Astrocyte of the spinal cord (primary cell): Measurements from ENCODE around the gene WDR45B.
A peak's percentile ranks its signal among the peaks of the same experiment; 100 is the strongest.

Experiments used
- DNase-seq: peaks from one replicate; pipeline ENCODE4 v3.0.0; 2011; ENCODE audit warnings: low read depth, low spot score
- H3K4me3 ChIP-seq: 2 replicates; pipeline ENCODE4 v1.5.1; 2011; ENCODE audit warnings: low read depth, mild to moderate bottlenecking, low read length, moderate library complexity
- in situ Hi-C: cut with HindIII; loops from 2 replicates; pipeline ENCODE4 v1.10.0; 2017; ENCODE audit warnings: low sequenced_read_pairs
- TF ChIP-seq, protein P1 (sequence below): IDR thresholded peaks from 2 replicates; pipeline ENCODE4 v1.5.1; 2012; ENCODE audit warnings: low read depth, mild to moderate bottlenecking, low read length, inconsistent platforms

The WDR45B gene

GRCh38 chr17:82598256-82599119 lies 49.8 kb downstream of the WDR45B start:
- DNase-seq: peak; percentile 66
- in situ Hi-C loops: no loop called here

GRCh38 chr17:82596837-82597672 lies 51.2 kb downstream of the WDR45B start:
- in situ Hi-C loops: no loop called here

More at GRCh38 chr17:82598256-82599119, 49.8 kb downstream of the WDR45B start:
- H3K4me3 ChIP-seq: no peak overlapping the region
- TF ChIP-seq, protein P1, sequence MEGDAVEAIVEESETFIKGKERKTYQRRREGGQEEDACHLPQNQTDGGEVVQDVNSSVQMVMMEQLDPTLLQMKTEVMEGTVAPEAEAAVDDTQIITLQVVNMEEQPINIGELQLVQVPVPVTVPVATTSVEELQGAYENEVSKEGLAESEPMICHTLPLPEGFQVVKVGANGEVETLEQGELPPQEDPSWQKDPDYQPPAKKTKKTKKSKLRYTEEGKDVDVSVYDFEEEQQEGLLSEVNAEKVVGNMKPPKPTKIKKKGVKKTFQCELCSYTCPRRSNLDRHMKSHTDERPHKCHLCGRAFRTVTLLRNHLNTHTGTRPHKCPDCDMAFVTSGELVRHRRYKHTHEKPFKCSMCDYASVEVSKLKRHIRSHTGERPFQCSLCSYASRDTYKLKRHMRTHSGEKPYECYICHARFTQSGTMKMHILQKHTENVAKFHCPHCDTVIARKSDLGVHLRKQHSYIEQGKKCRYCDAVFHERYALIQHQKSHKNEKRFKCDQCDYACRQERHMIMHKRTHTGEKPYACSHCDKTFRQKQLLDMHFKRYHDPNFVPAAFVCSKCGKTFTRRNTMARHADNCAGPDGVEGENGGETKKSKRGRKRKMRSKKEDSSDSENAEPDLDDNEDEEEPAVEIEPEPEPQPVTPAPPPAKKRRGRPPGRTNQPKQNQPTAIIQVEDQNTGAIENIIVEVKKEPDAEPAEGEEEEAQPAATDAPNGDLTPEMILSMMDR: no peak

DNA sequence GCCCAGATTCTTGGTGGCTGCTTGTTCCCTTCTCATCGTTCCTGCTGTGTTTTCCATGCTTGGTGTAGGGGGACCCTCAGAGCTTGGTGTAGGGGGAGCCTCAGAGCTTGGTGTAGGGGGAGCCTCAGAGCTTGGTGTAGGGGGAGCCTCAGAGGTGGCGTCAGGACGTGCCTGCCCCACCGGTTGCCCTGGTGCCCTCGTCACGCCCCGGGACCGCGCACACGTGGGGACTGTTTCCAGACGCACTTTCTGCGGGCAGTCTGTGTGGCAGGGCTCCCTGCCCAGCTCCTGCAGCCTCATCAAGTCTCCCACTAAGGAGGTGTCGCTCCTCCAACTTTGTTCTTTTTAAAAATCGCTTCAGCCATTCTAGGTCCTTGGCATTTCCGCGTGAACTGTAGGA lies 51.9 kb downstream of the WDR45B start:
- in situ Hi-C loops: no loop called here
- DNase-seq: no peak
- H3K4me3 ChIP-seq: no peak overlapping the region
- TF ChIP-seq, protein P1: no peak

More at GRCh38 chr17:82596837-82597672, 51.2 kb downstream of the WDR45B start:
- no peak overlapping the region for H3K4me3 ChIP-seq
- DNase-seq: no peak
- TF ChIP-seq, protein P1: no peak

DNA sequence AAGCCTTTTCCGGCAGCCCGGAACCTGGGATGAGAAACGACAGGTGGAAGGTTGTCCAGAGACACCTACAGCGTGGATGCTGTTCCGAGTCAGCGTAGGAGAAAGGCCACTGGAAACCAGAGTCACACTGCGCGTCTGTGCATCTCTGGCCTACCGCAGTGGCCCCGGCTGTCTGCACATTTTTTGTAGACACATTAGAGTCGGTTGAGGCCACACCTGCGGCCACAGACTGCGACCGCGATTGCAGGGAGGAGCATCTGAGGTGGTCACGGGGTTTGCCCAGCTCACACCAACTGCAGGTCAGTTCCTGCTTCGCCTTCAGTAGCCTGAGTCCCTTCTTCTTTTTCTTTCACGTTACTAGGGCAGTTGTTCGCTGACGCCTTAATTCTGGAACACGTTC lies 52.4 kb downstream of the WDR45B start:
- in situ Hi-C loops: no loop called here
- TF ChIP-seq, protein P1: no peak
- H3K4me3 ChIP-seq: no peak overlapping the region
- no peak for DNase-seq

GRCh38 chr17:82594571-82594970 lies 53.7 kb downstream of the WDR45B start:
- DNase-seq: no peak
- TF ChIP-seq, protein P1: no peak
- in situ Hi-C loops: no loop called here
- H3K4me3 ChIP-seq: no peak overlapping the region

DNA sequence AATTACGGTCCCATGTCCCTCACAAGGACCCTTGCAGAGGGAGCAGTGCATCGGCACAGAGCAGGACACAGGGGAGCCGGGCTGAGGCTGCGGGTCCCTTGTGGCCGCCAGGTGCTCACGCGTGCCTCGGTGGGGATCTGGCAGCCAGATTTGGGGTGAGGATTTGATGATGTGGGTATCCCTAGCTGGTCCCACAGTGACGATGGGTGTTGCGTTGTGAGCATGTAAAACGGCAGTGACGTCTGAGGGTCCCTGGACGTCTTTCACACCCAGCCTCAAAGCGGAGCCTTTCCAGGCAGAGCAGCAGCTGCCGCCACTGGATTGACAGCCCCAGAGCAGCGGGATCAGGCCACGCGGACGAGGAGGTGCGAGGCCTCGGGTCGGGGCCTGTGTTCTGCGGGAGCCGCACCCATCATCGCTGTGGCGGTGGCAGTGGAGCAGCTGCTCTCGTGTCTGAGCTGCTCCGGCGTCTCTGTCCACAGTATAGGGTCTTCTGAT lies 54.6 kb downstream of the WDR45B start:
- no peak for DNase-seq
- TF ChIP-seq, protein P1: no peak
- peak overlapping the region; percentile 52 for H3K4me3 ChIP-seq
- in situ Hi-C loops: no loop called here
